Naive thymus-derived CD8-positive, alpha-beta T cell (primary cell): Measurements from ENCODE around the gene LENG9. TPM values are rescaled to one million over a fixed set of nuclear protein-coding genes. Genes with fewer than 3 reads are reported as not detected.
"Not testable (repeated sequence)": the region's sequence is repeated elsewhere in the genome, so short reads cannot be mapped to it uniquely, and the experiment has no call there.

Experiments used
- ATAC-seq, 2 donors: fragments of 150-1000 bp; cut with Tn5 transposase in 1 of 2; sonication (Bioruptor Pico), chemical (Tn5 transposase) in 1 of 2; 1 replicate in 1 of 2; 2 replicates in 1 of 2; pipeline ENCODE4 v1.10.0; 2021; ENCODE audit warnings: mild to moderate bottlenecking in 2 of 2, moderate library complexity in 2 of 2
- POLR2A ChIA-PET: fragments of 350-600 bp; sonication (Branson Sonifier 250); formaldehyde crosslinking; loops from one replicate; lab custom pipeline; 2021; ENCODE audit warnings: antibody characterized with exemption; lab: Charles Lee
- DNase-seq, 10 donors: peaks; one replicate each; pipeline versions ENCODE4 v3.0.0 to v3.0.0-alpha.2; 2020 to 2022
- H3K27ac Mint-ChIP-seq, 10 donors: one replicate each; pipeline ENCODE4 v1.8.0; 2020 to 2022; ENCODE audit warnings: mild to moderate bottlenecking in 10 of 10, mixed read lengths in 10 of 10, moderate library complexity in 4 of 10, inconsistent platforms in 1 of 10
- H3K27me3 Mint-ChIP-seq, 5 donors: one replicate each; pipeline ENCODE4 v1.8.0; 2021 to 2022; ENCODE audit warnings: mixed read lengths in 5 of 5
- H3K36me3 Mint-ChIP-seq, 3 donors: one replicate each; pipeline ENCODE4 v1.8.0; 2020 to 2022; ENCODE audit warnings: mixed read lengths in 3 of 3, mild to moderate bottlenecking in 2 of 3, inconsistent platforms in 1 of 3
- H3K4me1 Mint-ChIP-seq, 4 donors: one replicate each; pipeline ENCODE4 v1.8.0; 2021 to 2022; ENCODE audit warnings: mixed read lengths in 4 of 4
- H3K4me3 Mint-ChIP-seq, 10 donors: one replicate each; pipeline ENCODE4 v1.8.0; 2020 to 2022; ENCODE audit warnings: mild to moderate bottlenecking in 10 of 10, mixed read lengths in 10 of 10, moderate library complexity in 6 of 10, inconsistent platforms in 1 of 10
- H3K9me3 Mint-ChIP-seq, 9 donors: one replicate each; pipeline ENCODE4 v1.8.0; 2020 to 2022; ENCODE audit warnings: mixed read lengths in 9 of 9, mild to moderate bottlenecking in 3 of 9, inconsistent platforms in 1 of 9, moderate library complexity in 1 of 9
- polyA plus RNA-seq, 3 donors: library from polyadenylated mRNA; unstranded; fragments of 300-500 nt; fragmentation: Illumina TruSeq; gene quantifications; one replicate each; pipeline ENCODE4 v1.2.3, GENCODE V29; 2021
- total RNA-seq, 8 experiments: library from RNA in 2 of 8; stranded (reverse) in 2 of 8; gene quantifications; one replicate each; pipeline ENCODE4 v1.2.3 and lab custom pipeline; 2021 to 2026

LENG9 gene
- total and polyA plus RNA-seq, 5 experiments from 2014 or later = 0.22 to 5.8 (median 2.8) TPM; not detected in 1

DNA sequence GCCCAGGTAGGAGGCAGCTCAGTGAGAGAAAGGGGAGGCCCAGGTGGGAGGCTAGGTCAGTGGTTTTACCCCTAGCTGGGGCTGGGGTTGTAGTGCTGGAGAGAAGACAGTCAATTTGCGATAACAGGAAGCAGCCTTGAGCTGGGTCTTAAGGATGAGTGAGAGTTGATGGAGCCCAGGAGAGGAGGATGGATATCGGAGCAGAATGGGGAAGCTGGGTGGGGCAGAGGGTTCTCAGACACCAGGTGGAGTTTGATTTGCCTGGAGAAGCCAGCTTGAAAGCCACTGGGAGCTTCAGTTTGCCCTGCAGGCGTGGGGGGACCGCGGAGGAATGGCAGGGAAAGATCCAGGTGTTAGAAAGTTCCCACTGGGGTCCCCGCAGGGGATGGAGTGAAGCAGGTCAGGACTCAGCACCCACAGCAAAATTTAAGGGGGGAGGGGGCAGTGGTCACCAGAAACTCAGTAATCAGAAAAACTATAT lies 10.4 kb upstream of the LENG9 start:
- Mint-ChIP-seq H3K27ac (peak overlapping the region in 1 of 10 donors; percentile 37), H3K36me3 (no peaks in the 10 kb centered on the region), H3K4me3 (no peak overlapping the region), H3K4me1 (peaks cover 9 to 24% (median 16%) of the 10 kb centered on the region in 4 donors), H3K9me3 (no peaks in the 10 kb centered on the region), H3K27me3 (peaks cover 29 to 82% (median 51%) of the 10 kb centered on the region in 5 donors)
- POLR2A ChIA-PET = interaction anchor here (0.7 to 0.9 kb wide), 2 partner anchors 13 to 25 kb away, joined by 3 read pairs; partner anchors contain the start of gene LENG8
- no peak for ATAC-seq
- DNase-seq = no peak

DNA sequence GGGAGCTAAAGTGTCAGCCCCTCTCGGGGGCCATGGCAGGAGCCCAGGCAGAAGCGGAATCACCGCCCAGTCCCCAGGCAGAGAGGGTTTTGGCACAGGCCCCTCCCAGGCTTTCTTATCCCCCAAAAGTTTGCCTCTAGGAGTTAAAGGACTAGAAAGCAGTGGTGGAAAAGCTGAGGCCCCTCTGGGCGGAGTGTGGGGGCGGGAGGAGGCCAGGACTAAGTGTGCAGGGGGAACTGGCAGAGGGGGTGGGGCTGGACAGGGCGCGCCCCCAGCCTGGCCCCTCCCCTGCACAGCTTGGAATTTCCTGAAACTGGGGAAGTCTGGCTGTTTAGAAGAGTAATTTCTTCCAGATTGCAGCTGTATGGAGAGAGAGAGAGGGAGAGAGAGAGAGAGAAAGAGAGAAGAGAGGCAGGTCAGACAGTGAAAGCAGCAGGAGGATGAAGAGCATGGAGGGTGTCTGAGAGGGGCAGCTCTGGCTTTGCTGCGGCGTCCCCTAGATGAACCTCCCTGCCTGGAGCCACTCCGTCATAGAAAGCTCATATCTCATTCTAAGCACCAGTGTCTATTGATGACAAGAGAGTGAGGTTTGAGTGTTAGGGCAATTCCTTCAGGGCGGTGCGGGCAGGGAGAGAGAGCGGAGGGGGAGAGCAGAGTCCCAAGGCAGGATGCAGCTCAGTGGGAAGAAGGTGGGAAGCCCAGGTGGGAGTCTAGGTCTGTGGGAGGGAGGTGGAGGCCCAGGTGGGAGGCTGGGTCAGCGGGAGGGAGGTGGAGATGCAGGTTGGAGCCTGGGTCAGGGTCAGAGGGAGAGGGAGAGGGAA lies 9.7 kb upstream of the LENG9 start, which contains the start of gene CDC42EP5:
Gene CDC42EP5 (minus strand): TSS at position 226 of the 821 bp plus-strand sequence. CDS start 7,749 bp downstream, outside the sequence.
- H3K27me3 Mint-ChIP-seq = peaks cover 26 to 80% (median 53%) of the 10 kb centered on the region in 5 donors
- H3K9me3 Mint-ChIP-seq = no peaks in the 10 kb centered on the region
- peak within 1 kb of the TSS in 3 of 10 donors; percentile 25 to 77 (median 37) for H3K27ac Mint-ChIP-seq
- H3K4me3 Mint-ChIP-seq = peak within 1 kb of the TSS in 2 of 10 donors; percentile 23 to 39
- peak; percentile 35 to 69 for ATAC-seq
- no peak for DNase-seq
- no peaks in the 10 kb centered on the region for H3K36me3 Mint-ChIP-seq
- POLR2A ChIA-PET = interaction anchor here (0.9 kb wide), 1 partner anchor 24 kb away, joined by 3 read pairs; the partner anchor contains the start of gene LENG8
- peaks cover 7 to 24% (median 14%) of the 10 kb centered on the region in 4 donors for H3K4me1 Mint-ChIP-seq

DNA sequence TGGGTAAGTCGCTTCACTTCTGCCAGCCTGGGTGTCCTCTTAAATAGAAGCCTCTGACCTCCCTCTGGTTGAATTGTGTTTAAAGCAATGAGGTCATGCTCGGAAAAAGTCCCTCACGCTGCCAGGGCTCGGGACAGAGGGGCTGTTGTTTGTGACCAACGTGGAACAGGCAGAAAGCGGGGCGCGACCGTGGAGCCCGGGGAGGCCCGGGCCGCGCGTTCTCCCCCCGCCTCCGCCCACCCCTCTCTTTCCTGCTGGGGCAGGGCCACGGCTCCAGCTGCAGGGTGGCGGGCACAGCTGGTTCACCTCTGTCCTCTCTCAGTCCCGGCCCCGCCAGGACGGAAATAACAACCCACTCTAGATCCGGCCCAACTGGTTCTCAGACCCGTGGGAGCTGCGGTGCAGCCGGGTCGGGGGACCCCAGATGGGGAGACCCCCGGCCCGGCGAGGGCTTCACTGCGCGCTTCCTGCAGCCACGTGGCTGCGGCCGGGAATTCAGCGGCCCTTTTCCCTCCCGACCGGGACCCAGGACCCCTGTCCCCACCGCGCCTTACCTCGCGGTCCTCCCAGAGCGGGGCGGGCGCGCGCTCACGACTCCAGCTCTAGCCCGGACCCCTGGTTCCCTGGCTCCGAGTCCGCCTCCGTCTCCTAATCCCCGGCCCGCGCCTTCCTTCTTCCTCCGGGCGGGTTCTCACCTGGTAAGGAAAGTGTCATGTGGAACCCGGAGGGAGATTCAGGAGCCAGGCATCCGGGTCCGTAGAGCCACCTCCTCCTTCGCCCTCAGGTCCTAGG lies 7.6 kb upstream of the LENG9 start:
- Mint-ChIP-seq H3K36me3 (no peaks in the 10 kb centered on the region), H3K4me1 (peaks cover 7 to 24% (median 14%) of the 10 kb centered on the region in 4 donors), H3K4me3 (peak overlapping the region in 3 of 10 donors; percentile 36 to 69 (median 50)), H3K27me3 (peaks cover 25 to 59% (median 39%) of the 10 kb centered on the region in 5 donors), H3K27ac (no peak overlapping the region), H3K9me3 (peaks cover 0 to 5% (median 0%) of the 10 kb centered on the region in 9 donors)
- DNase-seq = no peak
- ATAC-seq = peak; percentile 29 to 56
- POLR2A ChIA-PET = no interaction called here

DNA sequence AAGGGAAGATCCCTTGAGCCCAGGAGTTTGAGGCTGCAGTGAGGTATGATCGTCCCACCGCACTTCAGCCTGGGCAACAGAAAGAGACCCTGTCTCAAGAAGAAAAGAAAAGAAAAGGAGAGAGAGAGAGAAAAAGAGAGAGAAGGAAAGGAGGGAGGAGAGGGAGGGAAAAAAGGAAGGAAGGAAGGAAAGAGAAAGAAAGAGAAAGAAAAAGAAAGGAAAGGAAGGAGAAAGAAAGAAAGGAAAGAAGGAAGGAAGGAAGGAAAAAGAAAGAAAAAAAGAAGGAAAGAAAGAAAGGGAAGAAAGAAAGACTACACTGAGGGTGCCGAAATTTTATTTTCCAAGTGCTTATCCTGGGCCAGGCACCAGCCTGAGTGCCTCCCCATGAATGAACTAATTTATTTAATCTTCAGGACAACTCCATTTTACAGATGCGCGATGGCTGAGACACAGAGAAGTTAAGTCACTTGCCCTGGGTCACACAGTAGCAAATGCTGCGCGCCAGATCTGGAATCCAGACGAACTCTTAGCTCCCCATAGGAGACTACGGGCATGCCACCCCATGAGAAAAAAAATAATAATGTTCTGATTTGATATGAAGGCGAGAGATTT lies 6.8 kb upstream of the LENG9 start:
- Mint-ChIP-seq H3K4me3 (peak overlapping the region in 2 of 10 donors; percentile 26 to 30), H3K9me3 (peaks cover 0 to 5% (median 0%) of the 10 kb centered on the region in 9 donors), H3K36me3 (no peaks in the 10 kb centered on the region), H3K27ac (peak overlapping the region in 1 of 10 donors; percentile 68), H3K4me1 (peaks cover 7 to 24% (median 14%) of the 10 kb centered on the region in 4 donors), H3K27me3 (peaks cover 25 to 58% (median 39%) of the 10 kb centered on the region in 5 donors)
- DNase-seq (no peak), ATAC-seq (no peak)
- POLR2A ChIA-PET = no interaction called here

DNA sequence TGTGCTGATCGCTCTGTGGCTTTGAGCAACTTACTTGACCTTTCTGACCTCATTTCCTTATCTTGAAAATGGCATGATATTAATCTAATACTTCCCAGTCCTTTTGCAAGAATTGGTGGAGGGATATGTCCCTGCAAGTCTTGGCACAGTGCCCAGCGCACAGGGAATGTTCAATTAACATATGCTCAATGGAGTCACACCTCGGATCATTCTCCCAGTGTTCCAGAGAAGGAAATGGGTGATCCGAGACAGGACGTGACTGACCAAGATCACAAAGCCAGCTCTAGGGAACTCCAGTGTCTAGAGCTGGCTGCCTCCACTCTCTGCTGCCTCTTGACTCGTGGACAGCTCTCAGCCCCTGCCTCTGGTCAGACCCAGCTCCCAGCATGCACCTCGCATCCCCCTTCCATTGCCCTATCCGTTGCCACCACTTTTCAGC lies 5.9 kb upstream of the LENG9 start:
- Mint-ChIP-seq H3K4me3 (no peak overlapping the region), H3K27me3 (peaks cover 25 to 50% (median 34%) of the 10 kb centered on the region in 5 donors), H3K4me1 (peaks cover 8 to 24% (median 16%) of the 10 kb centered on the region in 4 donors), H3K36me3 (no peaks in the 10 kb centered on the region), H3K27ac (no peak overlapping the region), H3K9me3 (peaks cover 0 to 5% (median 0%) of the 10 kb centered on the region in 9 donors)
- no peak for ATAC-seq
- POLR2A ChIA-PET = no interaction called here
- DNase-seq = no peak

DNA sequence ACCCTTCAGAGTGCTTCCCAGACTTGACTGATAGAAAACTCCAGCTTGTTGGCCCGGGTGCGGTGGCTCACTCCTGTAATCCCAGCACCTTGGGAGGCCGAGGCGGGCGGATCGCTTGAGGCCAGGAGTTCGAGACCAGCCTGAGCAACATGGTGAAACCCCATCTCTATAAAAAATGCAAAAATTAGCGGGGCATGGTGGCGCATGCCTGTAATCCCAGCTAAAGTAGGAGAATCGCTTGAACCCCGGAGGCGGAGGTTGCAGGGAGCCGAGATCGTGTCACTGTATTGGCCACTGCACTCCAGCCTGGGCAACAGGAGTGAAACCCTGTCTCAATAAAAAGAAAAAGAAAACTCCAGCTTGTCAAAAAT lies 2.5 kb upstream of the LENG9 start:
- peak overlapping the region in 1 of 10 donors; percentile 57 for H3K27ac Mint-ChIP-seq
- peak overlapping the region; percentile 49 to 82 (median 66) for H3K4me3 Mint-ChIP-seq
- H3K36me3 Mint-ChIP-seq, H3K9me3 Mint-ChIP-seq, DNase-seq, ATAC-seq: not testable (repeated sequence)
- H3K4me1 Mint-ChIP-seq = peaks cover 16 to 32% (median 25%) of the 10 kb centered on the region in 4 donors
- POLR2A ChIA-PET = interaction anchor here (1.2 to 2.3 kb wide), 2 partner anchors 10 to 17 kb away, joined by 3 to 10 read pairs; partner anchors contain the start of gene LENG8
- peaks cover 20 to 27% (median 25%) of the 10 kb centered on the region in 5 donors for H3K27me3 Mint-ChIP-seq

DNA sequence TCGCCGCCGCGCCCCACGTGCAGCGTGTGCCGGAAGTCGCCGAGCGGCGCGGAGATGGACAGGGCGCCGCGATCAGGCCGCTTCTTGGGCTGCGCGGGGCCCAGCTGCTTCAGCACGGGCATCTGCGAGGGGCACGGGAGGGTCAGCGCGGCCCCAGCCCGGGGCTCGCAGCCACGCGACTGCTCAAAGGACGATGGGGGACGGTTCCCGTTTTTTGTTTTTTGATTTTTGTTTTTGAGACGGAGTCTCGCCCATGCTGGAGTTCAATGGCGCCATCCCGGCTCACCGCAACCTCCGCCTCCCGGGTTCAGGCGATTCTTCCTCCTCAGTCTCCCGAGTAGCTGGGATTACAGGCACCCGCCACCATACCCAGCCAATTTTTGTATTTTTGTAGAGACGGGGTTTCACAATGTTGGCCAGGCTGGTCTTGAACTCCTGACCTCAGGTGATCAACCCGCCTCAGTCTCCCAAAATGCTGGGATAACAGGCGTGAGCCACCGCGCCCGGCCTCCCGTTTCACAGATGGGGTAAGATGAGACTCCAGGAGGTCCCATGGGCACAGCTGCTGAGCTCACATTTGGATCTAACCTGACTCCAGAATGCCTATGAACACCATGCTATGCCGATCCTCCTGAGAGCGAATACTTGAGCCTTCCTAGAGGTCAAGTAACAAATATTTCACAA lies 2.0 kb upstream of the LENG9 start:
- peaks cover 0 to 15% (median 0%) of the 10 kb centered on the region in 3 donors for H3K36me3 Mint-ChIP-seq
- H3K4me3 Mint-ChIP-seq = peak overlapping the region; percentile 16 to 82 (median 62)
- peaks cover 0 to 6% (median 0%) of the 10 kb centered on the region in 9 donors for H3K9me3 Mint-ChIP-seq
- DNase-seq (no peak), ATAC-seq (no peak)
- peaks cover 15 to 28% (median 22%) of the 10 kb centered on the region in 4 donors for H3K4me1 Mint-ChIP-seq
- POLR2A ChIA-PET = interaction anchor here (1.2 to 2.3 kb wide), 2 partner anchors 10 to 17 kb away, joined by 3 to 10 read pairs; partner anchors contain the start of gene LENG8
- H3K27me3 Mint-ChIP-seq = peaks cover 17 to 24% (median 21%) of the 10 kb centered on the region in 5 donors
- peak overlapping the region in 4 of 10 donors; percentile 19 to 75 (median 60) for H3K27ac Mint-ChIP-seq

DNA sequence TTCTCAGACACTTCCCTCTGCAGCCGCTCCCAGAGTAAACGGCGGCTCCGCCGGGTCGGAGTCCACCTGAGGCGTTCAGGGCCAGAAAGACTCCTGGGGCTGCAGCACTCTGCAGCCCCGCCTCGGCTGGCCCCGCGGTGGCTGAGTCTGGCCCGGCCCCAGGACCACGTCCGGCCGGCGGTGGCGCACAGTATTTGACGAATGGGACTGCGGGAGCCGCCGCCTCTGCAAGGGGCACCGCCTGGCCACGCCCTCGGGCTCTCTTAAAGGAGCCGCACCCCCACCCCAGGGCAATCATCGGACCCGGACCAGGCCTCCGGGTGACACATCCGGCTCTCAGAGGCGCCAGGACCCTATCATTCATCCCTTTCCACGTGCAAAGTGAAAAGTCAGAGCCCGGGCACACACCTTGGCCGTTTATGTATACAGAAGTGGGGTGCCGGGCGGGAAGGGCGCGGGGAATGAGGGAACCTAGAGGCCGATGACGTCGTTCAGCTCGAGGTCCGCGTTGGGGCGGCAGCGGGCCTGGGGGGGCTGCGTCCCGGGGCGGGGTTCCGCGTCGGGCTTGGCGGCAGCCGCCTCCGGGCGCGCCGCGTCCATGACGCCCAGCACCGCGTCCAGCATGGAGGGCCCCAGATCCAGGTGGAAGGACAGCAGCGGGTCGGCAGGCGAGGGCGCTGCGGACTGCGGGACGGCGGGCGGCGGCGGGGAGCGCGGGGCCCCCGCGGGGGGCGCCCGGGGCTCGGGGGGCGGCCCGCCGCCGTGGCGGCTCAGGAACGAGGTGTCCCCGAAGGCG lies 1.2 kb upstream of the LENG9 start:
- H3K4me3 Mint-ChIP-seq = peak overlapping the region; percentile 85 to 97 (median 89)
- H3K27me3 Mint-ChIP-seq = peaks cover 9 to 16% (median 14%) of the 10 kb centered on the region in 5 donors
- peak in 9 of 10 donors; percentile 44 to 81 (median 56) for DNase-seq
- peaks cover 0 to 6% (median 0%) of the 10 kb centered on the region in 9 donors for H3K9me3 Mint-ChIP-seq
- peak overlapping the region in 8 of 10 donors; percentile 90 to 98 (median 96) for H3K27ac Mint-ChIP-seq
- peaks cover 12 to 24% (median 19%) of the 10 kb centered on the region in 4 donors for H3K4me1 Mint-ChIP-seq
- POLR2A ChIA-PET = interaction anchor here (2.3 kb wide), 1 partner anchor 16 kb away, joined by 10 read pairs; the partner anchor contains the start of gene LENG8
- ATAC-seq = peak; percentile 9 to 32
- peaks cover 0 to 18% (median 0%) of the 10 kb centered on the region in 3 donors for H3K36me3 Mint-ChIP-seq

DNA sequence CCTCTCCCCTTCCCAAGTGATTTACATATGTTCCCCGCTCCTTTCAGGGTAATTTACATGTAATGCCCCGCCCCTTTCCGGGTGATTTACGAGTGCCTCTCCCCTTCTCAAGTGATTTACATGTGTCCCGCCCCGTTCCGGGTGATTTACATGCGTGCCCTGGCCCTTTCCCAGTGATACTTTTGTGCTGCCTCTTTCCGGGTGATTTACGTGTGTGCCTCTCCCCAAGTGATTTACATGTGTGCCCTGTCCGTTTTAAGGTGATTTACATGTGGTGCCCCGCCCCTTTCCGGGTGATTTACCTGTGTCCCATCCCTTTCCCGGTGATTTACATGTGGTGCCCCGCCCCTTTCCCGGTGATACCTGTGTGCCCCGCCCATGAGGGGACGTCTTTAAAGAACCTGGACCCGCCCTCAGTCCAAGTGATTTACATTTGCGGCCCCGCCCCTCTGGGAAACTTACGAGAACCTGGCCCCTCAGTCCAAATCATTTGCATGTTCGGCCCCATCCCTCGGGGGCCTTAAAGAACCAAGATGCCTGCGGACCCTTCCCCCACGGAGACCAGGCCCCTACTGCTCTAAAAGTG lies 559 bp upstream of the LENG9 start:
- DNase-seq (peak in 9 of 10 donors; percentile 61 to 88 (median 82)), ATAC-seq (peak; percentile 45 to 59)
- Mint-ChIP-seq H3K36me3 (peaks cover 0 to 25% (median 0%) of the 10 kb centered on the region in 3 donors), H3K27me3 (peaks cover 3 to 10% (median 7%) of the 10 kb centered on the region in 5 donors), H3K4me3 (peak overlapping the region; percentile 85 to 97 (median 89)), H3K4me1 (peaks cover 14 to 29% (median 24%) of the 10 kb centered on the region in 4 donors), H3K27ac (peak overlapping the region; percentile 90 to 98 (median 96)), H3K9me3 (peaks cover 0 to 6% (median 0%) of the 10 kb centered on the region in 9 donors)
- POLR2A ChIA-PET = interaction anchor here (0.7 to 3.8 kb wide), 5 partner anchors 10 to 349 kb away, joined by 3 to 72 read pairs (median 6); partner anchors contain the start of genes LENG8, MBOAT7, PRPF31 and TFPT
